A549 (cell line): ENCODE results near the gene DDIAS. TPM values are rescaled to one million over a fixed set of nuclear protein-coding genes. Genes with fewer than 3 reads are reported as not detected.

Source experiments
- ATAC-seq, 2 experiments: fragments of 200-7000 bp in 1 of 2; fragments of >200 bp in 1 of 2; cut with Nextera tagmentation in 1 of 2; cut with Tn5 transposase in 1 of 2; 3 replicates each; pipeline versions ENCODE4 v1.8.0 to v1.9.1; 2018 to 2020; ENCODE audit warnings: mild to moderate bottlenecking in 1 of 2, moderate library complexity in 1 of 2
- CTCF ChIA-PET: fragments of 300-600 bp; sonication (Branson Sonifier 250); formaldehyde crosslinking; extraction: SDS; loops from one replicate; lab custom pipeline; 2021; ENCODE audit warnings: antibody characterized with exemption, inconsistent platforms; lab: Yijun Ruan, JAX
- POLR2A ChIA-PET: fragments of 350-600 bp; formaldehyde crosslinking; extraction: SDS; loops from one replicate; lab custom pipeline; 2021; ENCODE audit warnings: antibody characterized with exemption, inconsistent platforms; lab: Yijun Ruan, JAX
- DNase-seq, 2 experiments: peaks; one replicate each; pipeline versions ENCODE4 v3.0.0 to v3.0.0-alpha.2; 2011 to 2016; ENCODE audit warnings: low read depth in 1 of 2, low spot score in 1 of 2
- FAIRE-seq: peaks from 2 replicates; lab custom pipeline; 2011; peaks lifted over from hg19 to GRCh38; lab: Jason Lieb, UNC
- H3K27ac ChIP-seq, 2 experiments: fragments of >200 bp; sonication (Bioruptor Twin); formaldehyde crosslinking; 3 replicates each; pipeline ENCODE4 v1.5.1; 2016 to 2017
- H3K4me1 ChIP-seq: fragments of >200 bp; sonication (Bioruptor Twin); formaldehyde crosslinking; 3 replicates; pipeline ENCODE4 v1.6.1; 2016
- H3K4me2 ChIP-seq: fragments of >200 bp; sonication (Bioruptor Twin); formaldehyde crosslinking; 3 replicates; pipeline ENCODE4 v1.6.1; 2016
- H3K4me3 ChIP-seq: fragments of >200 bp; sonication (Bioruptor Twin); formaldehyde crosslinking; 3 replicates; pipeline ENCODE4 v1.5.1; 2016
- H3K9me3 ChIP-seq: fragments of >200 bp; sonication (Bioruptor Twin); formaldehyde crosslinking; 3 replicates; pipeline ENCODE4 v1.6.1; 2016
- BHLHE40 ChIP-seq: IDR thresholded peaks from 2 replicates; pipeline ENCODE4 v1.6.1; 2012; ENCODE audit warnings: low read depth, low read length, inconsistent platforms
- CEBPB ChIP-seq, 2 experiments: fragments of >200 bp in 1 of 2; sonication (Bioruptor Twin) in 1 of 2; formaldehyde crosslinking in 1 of 2; IDR thresholded peaks; 2 replicates each; pipeline ENCODE4 v1.6.1; 2012 to 2016
- CHD4 ChIP-seq: fragments of 200-600 bp; sonication (generic); IDR thresholded peaks from 2 replicates; pipeline ENCODE4 v1.6.1; 2016; ENCODE audit warnings: antibody characterized with exemption, mild to moderate bottlenecking, borderline replicate concordance
- CTCF ChIP-seq: fragments of >200 bp; sonication (Bioruptor Twin); formaldehyde crosslinking; IDR thresholded peaks from 3 replicates; pipeline ENCODE4 v1.5.1; 2016
- ELK1 ChIP-seq: fragments of 150-350 bp; IDR thresholded peaks from 2 replicates; pipeline ENCODE4 v1.6.1; 2014; ENCODE audit warnings: low read depth, mild to moderate bottlenecking, low read length
- EP300 ChIP-seq, 2 experiments: fragments of >200 bp; sonication (Bioruptor Twin); formaldehyde crosslinking; IDR thresholded peaks; 2 replicates in 1 of 2; 3 replicates in 1 of 2; pipeline ENCODE4 v1.6.1; 2016 to 2017
- FOSB ChIP-seq: fragments of 250-450 bp; sonication (Bioruptor Pico); IDR thresholded peaks from 2 replicates; pipeline ENCODE4 v1.5.0; 2020; ENCODE audit warnings: mild to moderate bottlenecking, moderate library complexity
- FOSL2 ChIP-seq, 2 experiments: fragments of 450-650 bp in 1 of 2; fragments of >200 bp in 1 of 2; sonication (Bioruptor Twin) in 1 of 2; formaldehyde crosslinking; IDR thresholded peaks; 2 replicates each; pipeline versions ENCODE4 v1.5.0 to v1.6.1; 2016 to 2020; ENCODE audit warnings: mild to moderate bottlenecking in 1 of 2, moderate library complexity in 1 of 2
- FOXS1 ChIP-seq: fragments of 250-450 bp; sonication (Bioruptor Pico); IDR thresholded peaks from 2 replicates; pipeline ENCODE4 v1.5.0; 2020; ENCODE audit warnings: mild to moderate bottlenecking, moderate library complexity
- HMGXB4 ChIP-seq: fragments of 250-450 bp; sonication (Bioruptor Pico); IDR thresholded peaks from 2 replicates; pipeline ENCODE4 v1.5.0; 2021; ENCODE audit warnings: mild to moderate bottlenecking, moderate library complexity, borderline replicate concordance
- HOXB13 ChIP-seq: fragments of 250-450 bp; sonication (Bioruptor Pico); IDR thresholded peaks from 2 replicates; pipeline ENCODE4 v1.5.0; 2020; ENCODE audit warnings: low read depth, mild to moderate bottlenecking, moderate library complexity
- HOXB5 ChIP-seq: fragments of 250-450 bp; sonication (Bioruptor Pico); IDR thresholded peaks from 2 replicates; pipeline ENCODE4 v1.5.0; 2020; ENCODE audit warnings: mild to moderate bottlenecking, moderate library complexity
- MAZ ChIP-seq: fragments of 150-350 bp; IDR thresholded peaks from 2 replicates; pipeline ENCODE4 v1.6.1; 2014; ENCODE audit warnings: antibody characterized with exemption, low read depth, low read length, borderline replicate concordance
- MYC ChIP-seq: IDR thresholded peaks from 2 replicates; pipeline ENCODE4 v1.6.1; 2012; ENCODE audit warnings: mild to moderate bottlenecking, inconsistent platforms, low read length, improper control_type of control experiment, borderline replicate concordance
- NPAS2 ChIP-seq: fragments of 250-450 bp; sonication (Bioruptor Pico); IDR thresholded peaks from 2 replicates; pipeline ENCODE4 v1.8.0; 2022; ENCODE audit warnings: mild to moderate bottlenecking, moderate library complexity, borderline replicate concordance
- POLR2A ChIP-seq: IDR thresholded peaks from 2 replicates; pipeline ENCODE4 v1.6.1; 2012; ENCODE audit warnings: mild to moderate bottlenecking, low read length
- RAD21 ChIP-seq, 2 experiments: fragments of >200 bp in 1 of 2; sonication (Bioruptor Twin) in 1 of 2; formaldehyde crosslinking in 1 of 2; IDR thresholded peaks in 1 of 2; conservative IDR thresholded peaks in 1 of 2; 2 replicates in 1 of 2; 3 replicates in 1 of 2; pipeline ENCODE4 v1.6.1; 2012 to 2018; ENCODE audit warnings: inconsistent platforms in 1 of 2
- RARB ChIP-seq: fragments of 250-450 bp; sonication (Bioruptor Pico); IDR thresholded peaks from 2 replicates; pipeline ENCODE4 v1.8.0; 2021; ENCODE audit warnings: mild to moderate bottlenecking, moderate library complexity
- REST ChIP-seq: fragments of 200-600 bp; sonication (generic); IDR thresholded peaks from 2 replicates; pipeline ENCODE4 v1.6.1; 2016; ENCODE audit warnings: antibody characterized with exemption, mild to moderate bottlenecking, moderate library complexity
- RNF2 ChIP-seq: fragments of 200-600 bp; sonication (generic); IDR thresholded peaks from 2 replicates; pipeline ENCODE4 v1.6.1; 2016; ENCODE audit warnings: low read depth, mild to moderate bottlenecking, antibody characterized with exemption, moderate library complexity, borderline replicate concordance
- SREBF2 ChIP-seq: fragments of 450-650 bp; IDR thresholded peaks from 2 replicates; pipeline ENCODE4 v1.6.1; 2014; ENCODE audit warnings: mild to moderate bottlenecking, moderate library complexity
- TFCP2L1 ChIP-seq: fragments of 250-450 bp; sonication (Bioruptor Pico); IDR thresholded peaks from 2 replicates; pipeline ENCODE4 v1.5.0; 2021; ENCODE audit warnings: mild to moderate bottlenecking
- ZC3H11A ChIP-seq: fragments of 450-650 bp; IDR thresholded peaks from 2 replicates; pipeline ENCODE4 v1.6.1; 2014; ENCODE audit warnings: antibody characterized with exemption, mild to moderate bottlenecking
- ZFP36 ChIP-seq: fragments of 450-650 bp; IDR thresholded peaks from 2 replicates; pipeline ENCODE4 v1.6.1; 2014; ENCODE audit warnings: borderline replicate concordance; ENCODE audit not compliant: partially characterized antibody
- ZNF302 ChIP-seq: fragments of 250-450 bp; sonication (Bioruptor Pico); IDR thresholded peaks from 2 replicates; pipeline ENCODE4 v1.9.0; 2021; ENCODE audit warnings: inconsistent platforms, mild to moderate bottlenecking, moderate library complexity
- ZSCAN20 ChIP-seq: fragments of 250-450 bp; sonication (Bioruptor Pico); IDR thresholded peaks from 2 replicates; pipeline ENCODE4 v1.8.0; 2022; ENCODE audit warnings: mild to moderate bottlenecking, moderate library complexity
- WGBS: methylation state at CpG from one replicate; pipeline ENCODE4 v1.1.6; 2017; ENCODE audit errors: missing lambda C conversion rate; 5-methylcytosine and 5-hydroxymethylcytosine counted together
- polyA plus RNA-seq, 4 experiments: library from polyadenylated mRNA; depleted of rRNA in 3 of 4; stranded (reverse); fragments of >200 nt; fragmentation: RNase III in 1 of 4; extraction: RNeasy Plus Mini Kit Qiagen cat#74134 plus additional on column Dnase treatment in 1 of 4; gene quantifications; 2 replicates in 3 of 4; 3 replicates in 1 of 4; pipeline ENCODE4 v1.2.3, GENCODE V29; 2011 to 2017

Gene DDIAS
- polyA plus RNA-seq, 2 of the 4 experiments (the other 2 are of a cell fraction) = 14.7 to 23.9 TPM

GRCh38 chr11:82936261-82936660, 34.7 kb downstream of the DDIAS start:
- DNase-seq = no peak
- Histone ChIP-seq H3K27ac (no peak overlapping the region), H3K4me1 (no peaks in the 10 kb centered on the region), H3K4me2 (no peak overlapping the region)
- no peak for TF ChIP-seq ZNF302 (CRISPR knock-in tag)
- TF ChIP-seq ELK1 = no peak
- no peak for TF ChIP-seq BHLHE40
- TF ChIP-seq FOXS1 = no peak
- TF ChIP-seq EP300 (IDR thresholded peaks at IDR 0.05) = no peak
- TF ChIP-seq NPAS2 = no peak
- TF ChIP-seq, all 56 proteins: peak for 0
- 93% methylated on average over 3 of the region's 3 CpGs for WGBS
- ATAC-seq (no peak), FAIRE-seq (no peak)
- no peak overlapping the region for H3K4me3 ChIP-seq
- H3K9me3 ChIP-seq = no peaks in the 10 kb centered on the region
- ChIA-PET CTCF (interaction anchor here (0.7 to 1.0 kb wide), 2 partner anchors 9 to 147 kb away, joined by 3 read pairs; no protein-coding TSS in a partner anchor), POLR2A (no interaction called here)

GRCh38 chr11:82937554-82937953, 36.0 kb downstream of the DDIAS start:
- Histone ChIP-seq H3K9me3 (no peaks in the 10 kb centered on the region), H3K27ac (no peak overlapping the region), H3K4me2 (no peak overlapping the region), H3K4me3 (no peak overlapping the region), H3K4me1 (no peaks in the 10 kb centered on the region)
- POLR2A ChIA-PET = no interaction called here
- no peak for DNase-seq
- CTCF ChIA-PET = no interaction called here
- no peak for FAIRE-seq
- no peak for ATAC-seq
- TF ChIP-seq HOXB5 (CRISPR knock-in tag) (no peak), CHD4 (no peak), CEBPB (IDR thresholded peaks at IDR 0.05) (no peak)
- 95% methylated on average over 2 of the region's 2 CpGs for WGBS

GRCh38 chr11:82939456-82939855, 37.9 kb downstream of the DDIAS start:
- H3K4me2 ChIP-seq = no peak overlapping the region
- H3K4me1 ChIP-seq = no peaks in the 10 kb centered on the region
- no peak for TF ChIP-seq CEBPB (IDR thresholded peaks at IDR 0.05)
- TF ChIP-seq FOSB (CRISPR knock-in tag) = no peak
- no peak for TF ChIP-seq FOSL2 (IDR thresholded peaks at IDR 0.05)
- TF ChIP-seq FOSL2 (CRISPR knock-in tag; IDR thresholded peaks at IDR 0.05) = no peak
- TF ChIP-seq HOXB13 (CRISPR knock-in tag) = no peak
- TF ChIP-seq MYC = no peak
- no peak for TF ChIP-seq HMGXB4 (CRISPR knock-in tag)
- TF ChIP-seq RARB (CRISPR knock-in tag) = no peak
- no peak for TF ChIP-seq CTCF
- TF ChIP-seq RNF2 = no peak
- no peak for TF ChIP-seq MAZ
- TF ChIP-seq REST = no peak
- no peak for TF ChIP-seq ZSCAN20 (CRISPR knock-in tag)
- TF ChIP-seq RAD21 (conservative IDR thresholded peaks at IDR 0.05 in 1 of 2, IDR thresholded peaks at IDR 0.05 in 1 of 2) = no peak
- no peak for TF ChIP-seq TFCP2L1
- no peak for TF ChIP-seq ZC3H11A
- no peak for TF ChIP-seq SREBF2
- no peak for TF ChIP-seq ZFP36
- no peak for TF ChIP-seq POLR2A
- no peak overlapping the region for H3K27ac ChIP-seq
- ChIA-PET POLR2A (no interaction called here), CTCF (interaction anchor here (0.9 kb wide), 1 partner anchor 12 kb away, joined by 3 read pairs; no protein-coding TSS in a partner anchor)
- 93% methylated on average over 2 of the region's 2 CpGs for WGBS
- H3K4me3 ChIP-seq = no peak overlapping the region
- no peak for FAIRE-seq
- no peaks in the 10 kb centered on the region for H3K9me3 ChIP-seq
- no peak for DNase-seq
- no peak for ATAC-seq
